GM23338 (cell line): ENCODE data around the gene GPR183.

Experiments used
- EZH2 ChIP-seq: fragments of 200-600 bp; sonication (generic); IDR thresholded peaks from one replicate; pipeline ENCODE4 v1.8.0; 2017; ENCODE audit warnings: antibody characterized with exemption, mild to moderate bottlenecking, low read depth; ENCODE audit not compliant: unreplicated experiment
- TF ChIP-seq, protein P1 (sequence below), 2 experiments: fragments of 200-600 bp in 1 of 2; sonication (generic) in 1 of 2; conservative IDR thresholded peaks; 2 replicates each; pipeline versions ENCODE4 v1.5.1 to v1.6.1; 2016 to 2017; ENCODE audit warnings: antibody characterized with exemption in 2 of 2, low read depth in 2 of 2, mild to moderate bottlenecking in 2 of 2, moderate library complexity in 1 of 2

DNA sequence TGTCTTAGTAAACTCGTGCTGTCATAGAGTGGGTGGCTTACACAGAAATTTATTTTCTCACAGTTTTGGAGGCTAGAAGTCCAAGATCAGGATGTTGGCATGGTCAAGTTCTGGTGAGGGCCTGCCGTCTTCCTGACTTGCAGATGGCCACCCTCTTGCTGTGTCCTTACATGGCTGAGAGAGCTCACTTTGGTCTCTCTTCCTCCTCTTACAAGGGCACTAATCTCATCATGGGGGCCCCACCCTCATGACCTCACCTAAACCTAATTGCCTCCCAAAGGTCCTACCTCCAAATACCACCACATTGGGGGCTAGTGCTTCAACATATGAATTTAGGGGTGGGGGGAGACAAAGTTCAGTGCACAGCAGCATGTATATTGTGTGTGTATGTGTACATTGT lies 34.7 kb downstream of the GPR183 start:
- TF ChIP-seq, protein P1, sequence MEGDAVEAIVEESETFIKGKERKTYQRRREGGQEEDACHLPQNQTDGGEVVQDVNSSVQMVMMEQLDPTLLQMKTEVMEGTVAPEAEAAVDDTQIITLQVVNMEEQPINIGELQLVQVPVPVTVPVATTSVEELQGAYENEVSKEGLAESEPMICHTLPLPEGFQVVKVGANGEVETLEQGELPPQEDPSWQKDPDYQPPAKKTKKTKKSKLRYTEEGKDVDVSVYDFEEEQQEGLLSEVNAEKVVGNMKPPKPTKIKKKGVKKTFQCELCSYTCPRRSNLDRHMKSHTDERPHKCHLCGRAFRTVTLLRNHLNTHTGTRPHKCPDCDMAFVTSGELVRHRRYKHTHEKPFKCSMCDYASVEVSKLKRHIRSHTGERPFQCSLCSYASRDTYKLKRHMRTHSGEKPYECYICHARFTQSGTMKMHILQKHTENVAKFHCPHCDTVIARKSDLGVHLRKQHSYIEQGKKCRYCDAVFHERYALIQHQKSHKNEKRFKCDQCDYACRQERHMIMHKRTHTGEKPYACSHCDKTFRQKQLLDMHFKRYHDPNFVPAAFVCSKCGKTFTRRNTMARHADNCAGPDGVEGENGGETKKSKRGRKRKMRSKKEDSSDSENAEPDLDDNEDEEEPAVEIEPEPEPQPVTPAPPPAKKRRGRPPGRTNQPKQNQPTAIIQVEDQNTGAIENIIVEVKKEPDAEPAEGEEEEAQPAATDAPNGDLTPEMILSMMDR (conservative IDR thresholded peaks at IDR 0.05; ENCODE audit: low read depth in 2 of 2) = no peak
- TF ChIP-seq EZH2 = no peak
